LNCaP clone FGC (cell line): ENCODE results near the gene SEMA3F.

ENCODE experiments used
- DNase-seq: peaks from one replicate; pipeline ENCODE4 v3.0.0-alpha.2; 2011; ENCODE audit warnings: low read depth
- H3K4me3 ChIP-seq: 2 replicates; pipeline ENCODE4 v1.5.1; 2011; ENCODE audit warnings: mild to moderate bottlenecking, low read depth, low read length, control low read depth
- CTCF ChIP-seq: IDR thresholded peaks from 2 replicates; pipeline ENCODE4 v1.5.1; 2012; ENCODE audit warnings: mild to moderate bottlenecking; ENCODE audit not compliant: control insufficient read depth, insufficient read depth; ENCODE audit errors: extremely low read depth

SEMA3F gene

GRCh38 chr3:50215529-50215928, 60.4 kb downstream of the SEMA3F start:
- DNase-seq, result no peak
- no peak for TF ChIP-seq CTCF
- H3K4me3 ChIP-seq, result no peak overlapping the region

GRCh38 chr3:50217681-50218080, 62.6 kb downstream of the SEMA3F start:
- no peak for DNase-seq
- no peak overlapping the region for H3K4me3 ChIP-seq
- TF ChIP-seq CTCF, result no peak

GRCh38 chr3:50218448-50218847, 63.3 kb downstream of the SEMA3F start:
- TF ChIP-seq CTCF, result no peak
- DNase-seq, result no peak
- no peak overlapping the region for H3K4me3 ChIP-seq

- DNase-seq, result no peak
- TF ChIP-seq CTCF, result no peak
- H3K4me3 ChIP-seq, result no peak overlapping the region
These were observed 64.2 kb downstream of the SEMA3F start for GRCh38 chr3:50219285-50219684.

- TF ChIP-seq CTCF, result no peak
- no peak for DNase-seq
- H3K4me3 ChIP-seq, result no peak overlapping the region
These were observed 65.0 kb downstream of the SEMA3F start for GRCh38 chr3:50220109-50220508.

- no peak overlapping the region for H3K4me3 ChIP-seq
- no peak for TF ChIP-seq CTCF
- DNase-seq, result no peak
These were observed 65.9 kb downstream of the SEMA3F start for GRCh38 chr3:50221051-50221410.

- DNase-seq, result no peak
- no peak overlapping the region for H3K4me3 ChIP-seq
- no peak for TF ChIP-seq CTCF
These were observed 66.5 kb downstream of the SEMA3F start for GRCh38 chr3:50221411-50222168.
